Measurements from ENCODE around the gene CIBAR2. TPM values are rescaled to one million over a fixed set of nuclear protein-coding genes. Genes with fewer than 3 reads are reported as not detected.

The CIBAR2 gene
- total RNA-seq, 1 donor from 2014 or later, result not detected

- intact Hi-C loops (cut with DNase I), result no loop called here
- DNase-seq (ENCODE audit: low spot score), result no peak
Measured at GRCh38 chr16:85051683-85052082, 60.6 kb downstream of the CIBAR2 start.

GRCh38 chr16:85051067-85051581 lies 61.1 kb downstream of the CIBAR2 start:
- DNase-seq (ENCODE audit: low spot score), result no peak
- intact Hi-C loops (cut with DNase I), result no loop called here

- DNase-seq (ENCODE audit: low spot score), result no peak
Measured at GRCh38 chr16:85049706-85050305, 62.5 kb downstream of the CIBAR2 start.

GRCh38 chr16:85048921-85049562 lies 63.2 kb downstream of the CIBAR2 start:
- intact Hi-C loops (cut with DNase I), result no loop called here
- DNase-seq (ENCODE audit: low spot score), result no peak

More at GRCh38 chr16:85049706-85050305, 62.5 kb downstream of the CIBAR2 start:
- intact Hi-C loops (cut with DNase I), result no loop called here

Other genes with a start within 250 kb of the CIBAR2 start
- gene ZDHHC7, start 100.9 kb downstream of the CIBAR2 start, total RNA-seq, result 43.7 TPM
- gene KIAA0513, start 84.7 kb downstream of the CIBAR2 start, total RNA-seq, result 8.3 TPM